HFF-Myc (cell line): Measurements from ENCODE around the gene CARD9.

ENCODE experiments used
- DNase-seq: peaks from one replicate; pipeline ENCODE4 v3.0.0-alpha.2; 2011; ENCODE audit warnings: low read depth; ENCODE audit errors: extremely low read depth
- H3K4me3 ChIP-seq: replicated peaks from 2 replicates; pipeline ENCODE4 v1.5.1; 2011; ENCODE audit warnings: low read depth, mild to moderate bottlenecking, control low read depth, low read length
- CTCF ChIP-seq: IDR thresholded peaks from 2 replicates; pipeline ENCODE4 v1.5.1; 2012; ENCODE audit warnings: mild to moderate bottlenecking, low read depth, low read length, control low read depth; ENCODE audit errors: missing control alignments

CARD9 gene

GRCh38 chr9:136347472-136348256, 25.8 kb downstream of the CARD9 start:
- TF ChIP-seq CTCF, result no peak
- DNase-seq, result no peak
- no peak overlapping the region for H3K4me3 ChIP-seq

- H3K4me3 ChIP-seq, result no peak overlapping the region
- no peak for DNase-seq
- no peak for TF ChIP-seq CTCF
Measured at GRCh38 chr9:136346927-136347465, 26.5 kb downstream of the CARD9 start.

GRCh38 chr9:136346157-136346481, 27.4 kb downstream of the CARD9 start:
- no peak overlapping the region for H3K4me3 ChIP-seq
- no peak for TF ChIP-seq CTCF
- no peak for DNase-seq

- TF ChIP-seq CTCF, result peak; percentile 26
- no peak overlapping the region for H3K4me3 ChIP-seq
- no peak for DNase-seq
Measured at GRCh38 chr9:136345281-136346156, 27.9 kb downstream of the CARD9 start.

GRCh38 chr9:136344544-136345280, 28.8 kb downstream of the CARD9 start:
- DNase-seq, result no peak
- no peak for TF ChIP-seq CTCF
- no peak overlapping the region for H3K4me3 ChIP-seq

GRCh38 chr9:136343884-136344269, 29.6 kb downstream of the CARD9 start:
- H3K4me3 ChIP-seq, result no peak overlapping the region
- no peak for DNase-seq
- TF ChIP-seq CTCF, result no peak
